Liver (tissue), 9 donors: ENCODE data around the gene MYO9B. TPM values are rescaled to one million over a fixed set of nuclear protein-coding genes. Genes with fewer than 3 reads are reported as not detected.

Source experiments
- DNase-seq: peaks from one replicate; pipeline ENCODE4 v3.0.0-alpha.2; 2017; ENCODE audit warnings: low spot score
- H3K27ac ChIP-seq, 2 donors: one replicate each; pipeline ENCODE4 v1.7.0; 2013; ENCODE audit warnings: inconsistent platforms in 2 of 2, low read length in 2 of 2, control low read depth in 1 of 2, low read depth in 1 of 2, mild to moderate bottlenecking in 1 of 2
- H3K27me3 ChIP-seq, 4 donors: one replicate each; pipeline versions ENCODE4 v1.6.1 to v1.7.0; 2013; ENCODE audit warnings: low read length in 3 of 4, inconsistent platforms in 1 of 4, mild to moderate bottlenecking in 1 of 4, moderate library complexity in 1 of 4; ENCODE audit not compliant: control insufficient read depth in 4 of 4, insufficient read depth in 4 of 4
- H3K36me3 ChIP-seq, 4 donors: one replicate each; pipeline versions ENCODE4 v1.6.1 to v1.7.0; 2013; ENCODE audit warnings: low read length in 3 of 4, mild to moderate bottlenecking in 3 of 4, low read depth in 1 of 4, moderate library complexity in 1 of 4; ENCODE audit not compliant: control insufficient read depth in 4 of 4, insufficient read depth in 3 of 4
- H3K4me1 ChIP-seq, 4 donors: one replicate each; pipeline versions ENCODE4 v1.6.1 to v1.7.0; 2013; ENCODE audit warnings: low read length in 3 of 4, mild to moderate bottlenecking in 3 of 4, moderate library complexity in 1 of 4; ENCODE audit not compliant: control insufficient read depth in 4 of 4, insufficient read depth in 4 of 4
- H3K4me3 ChIP-seq, 3 donors: one replicate each; pipeline versions ENCODE4 v1.6.1 to v1.7.0; 2013; ENCODE audit warnings: low read length in 3 of 3, control low read depth in 1 of 3, low read depth in 1 of 3, mild to moderate bottlenecking in 1 of 3
- H3K9ac ChIP-seq, 2 donors: one replicate each; pipeline ENCODE4 v1.7.0; 2013; ENCODE audit warnings: low read length in 2 of 2, mild to moderate bottlenecking in 2 of 2, moderate library complexity in 2 of 2, control low read depth in 1 of 2, low read depth in 1 of 2
- H3K9me3 ChIP-seq, 4 donors: one replicate each; pipeline versions ENCODE4 v1.6.1 to v1.7.0; 2013; ENCODE audit warnings: low read length in 3 of 4; ENCODE audit not compliant: control insufficient read depth in 4 of 4
- EGR1 ChIP-seq, 2 donors: IDR thresholded peaks; 2 replicates each; pipeline ENCODE4 v1.6.1; 2016 to 2018; ENCODE audit warnings: antibody characterized with exemption in 2 of 2, low read depth in 2 of 2
- FOXA1 ChIP-seq: IDR thresholded peaks from 2 replicates; pipeline ENCODE4 v1.6.1; 2016; ENCODE audit warnings: antibody characterized with exemption
- HNF4G ChIP-seq: IDR thresholded peaks from 2 replicates; pipeline ENCODE4 v1.6.1; 2016; ENCODE audit warnings: antibody characterized with exemption
- NR2F2 ChIP-seq: IDR thresholded peaks from 2 replicates; pipeline ENCODE4 v1.6.1; 2016; ENCODE audit warnings: antibody characterized with exemption
- RAD21 ChIP-seq, 2 donors: IDR thresholded peaks; 2 replicates each; pipeline ENCODE4 v1.6.1; 2016; ENCODE audit warnings: antibody characterized with exemption in 2 of 2, mild to moderate bottlenecking in 2 of 2
- RXRA ChIP-seq, 2 donors: IDR thresholded peaks; 2 replicates each; pipeline ENCODE4 v1.6.1; 2017 to 2018; ENCODE audit warnings: antibody characterized with exemption in 2 of 2, mild to moderate bottlenecking in 1 of 2
- SP1 ChIP-seq: IDR thresholded peaks from 2 replicates; pipeline ENCODE4 v1.6.1; 2018; ENCODE audit warnings: antibody characterized with exemption, mild to moderate bottlenecking
- TAF1 ChIP-seq: conservative IDR thresholded peaks from 2 replicates; pipeline ENCODE4 v1.6.1; 2016; ENCODE audit warnings: antibody characterized with exemption, mild to moderate bottlenecking
- YY1 ChIP-seq: IDR thresholded peaks from 2 replicates; pipeline ENCODE4 v1.6.1; 2016; ENCODE audit warnings: antibody characterized with exemption, mild to moderate bottlenecking
- WGBS: extraction: QIAGEN DNeasy Blood & Tissue Kit; methylation state at CpG from one replicate; pipeline ENCODE4 v1.1.7; 2013; 5-methylcytosine and 5-hydroxymethylcytosine counted together
- polyA plus RNA-seq, 2 donors: library from polyadenylated mRNA; stranded (reverse) in 1 of 2; unstranded in 1 of 2; fragments of 200-250 nt in 1 of 2; fragments of >200 nt in 1 of 2; fragmentation: Nextera tagmentation in 1 of 2; extraction: Ambion mirVana in 1 of 2; gene quantifications; one replicate each; pipeline versions ENCODE4 v1.2.1 to v1.2.3, GENCODE V29; 2013 to 2015
- total RNA-seq, 2 donors: library from RNA; depleted of rRNA; stranded (reverse); fragments of >200 nt; gene quantifications; one replicate each; pipeline ENCODE4 v1.2.3, GENCODE V29; 2014
- TF ChIP-seq, protein P1 (sequence below): IDR thresholded peaks from 2 replicates; pipeline ENCODE4 v1.6.1; 2016; ENCODE audit warnings: antibody characterized with exemption, mild to moderate bottlenecking
- TF ChIP-seq, protein P2 (sequence below): IDR thresholded peaks from 2 replicates; pipeline ENCODE4 v1.6.1; 2016; ENCODE audit warnings: antibody characterized with exemption
- TF ChIP-seq, protein P3 (sequence below): IDR thresholded peaks from 2 replicates; pipeline ENCODE4 v1.6.1; 2016; ENCODE audit warnings: antibody characterized with exemption
- TF ChIP-seq, protein P4 (sequence below): IDR thresholded peaks from 2 replicates; pipeline ENCODE4 v1.6.1; 2016; ENCODE audit warnings: antibody characterized with exemption
- donor health status: healthy.
- donor health status: healthy.
- donor health status: healthy.
- donor health status: healthy.
- donor health status: healthy.

Gene MYO9B
- total and polyA plus RNA-seq, 4 donors: 9.1 to 32.5 (median 21.0) TPM

DNA sequence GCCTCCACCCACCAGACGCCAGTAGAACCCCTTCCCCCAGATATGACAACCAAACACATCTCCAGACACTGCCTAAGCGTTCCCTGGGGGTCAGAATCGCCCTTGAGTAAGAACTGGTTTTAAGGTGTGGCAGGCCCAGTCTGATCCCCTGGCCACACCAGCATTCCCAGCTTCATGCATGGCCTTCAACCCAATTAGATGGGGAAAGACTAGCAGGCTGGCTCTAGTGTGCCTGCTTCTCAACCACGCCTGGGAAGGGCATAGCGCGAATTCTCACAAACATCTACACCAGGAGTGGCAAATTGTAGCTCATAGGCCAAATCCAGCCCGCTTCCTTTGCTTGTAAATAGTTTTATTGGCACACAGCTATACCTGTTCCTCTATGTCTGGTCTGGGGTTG lies 13.9 kb upstream of the MYO9B start:
- no peak for DNase-seq
- 89% methylated on average over 7 of the region's 7 CpGs for WGBS
- Histone ChIP-seq H3K9ac (no peak overlapping the region), H3K27me3 (no peaks in the 10 kb centered on the region), H3K4me3 (no peak overlapping the region), H3K36me3 (peaks cover 4 to 24% (median 11%) of the 10 kb centered on the region in 4 donors), H3K4me1 (no peaks in the 10 kb centered on the region), H3K9me3 (peaks cover 0 to 1% (median 0%) of the 10 kb centered on the region in 4 donors), H3K27ac (no peak overlapping the region)
- TF ChIP-seq FOXA1: no peak
- no peak for TF ChIP-seq RAD21 (IDR thresholded peaks at IDR 0.05)
- no peak for TF ChIP-seq TAF1
- TF ChIP-seq RXRA (IDR thresholded peaks at IDR 0.05): no peak
- TF ChIP-seq, protein P1, sequence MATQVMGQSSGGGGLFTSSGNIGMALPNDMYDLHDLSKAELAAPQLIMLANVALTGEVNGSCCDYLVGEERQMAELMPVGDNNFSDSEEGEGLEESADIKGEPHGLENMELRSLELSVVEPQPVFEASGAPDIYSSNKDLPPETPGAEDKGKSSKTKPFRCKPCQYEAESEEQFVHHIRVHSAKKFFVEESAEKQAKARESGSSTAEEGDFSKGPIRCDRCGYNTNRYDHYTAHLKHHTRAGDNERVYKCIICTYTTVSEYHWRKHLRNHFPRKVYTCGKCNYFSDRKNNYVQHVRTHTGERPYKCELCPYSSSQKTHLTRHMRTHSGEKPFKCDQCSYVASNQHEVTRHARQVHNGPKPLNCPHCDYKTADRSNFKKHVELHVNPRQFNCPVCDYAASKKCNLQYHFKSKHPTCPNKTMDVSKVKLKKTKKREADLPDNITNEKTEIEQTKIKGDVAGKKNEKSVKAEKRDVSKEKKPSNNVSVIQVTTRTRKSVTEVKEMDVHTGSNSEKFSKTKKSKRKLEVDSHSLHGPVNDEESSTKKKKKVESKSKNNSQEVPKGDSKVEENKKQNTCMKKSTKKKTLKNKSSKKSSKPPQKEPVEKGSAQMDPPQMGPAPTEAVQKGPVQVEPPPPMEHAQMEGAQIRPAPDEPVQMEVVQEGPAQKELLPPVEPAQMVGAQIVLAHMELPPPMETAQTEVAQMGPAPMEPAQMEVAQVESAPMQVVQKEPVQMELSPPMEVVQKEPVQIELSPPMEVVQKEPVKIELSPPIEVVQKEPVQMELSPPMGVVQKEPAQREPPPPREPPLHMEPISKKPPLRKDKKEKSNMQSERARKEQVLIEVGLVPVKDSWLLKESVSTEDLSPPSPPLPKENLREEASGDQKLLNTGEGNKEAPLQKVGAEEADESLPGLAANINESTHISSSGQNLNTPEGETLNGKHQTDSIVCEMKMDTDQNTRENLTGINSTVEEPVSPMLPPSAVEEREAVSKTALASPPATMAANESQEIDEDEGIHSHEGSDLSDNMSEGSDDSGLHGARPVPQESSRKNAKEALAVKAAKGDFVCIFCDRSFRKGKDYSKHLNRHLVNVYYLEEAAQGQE: no peak
- no peak for TF ChIP-seq HNF4G
- no peak for TF ChIP-seq YY1

DNA sequence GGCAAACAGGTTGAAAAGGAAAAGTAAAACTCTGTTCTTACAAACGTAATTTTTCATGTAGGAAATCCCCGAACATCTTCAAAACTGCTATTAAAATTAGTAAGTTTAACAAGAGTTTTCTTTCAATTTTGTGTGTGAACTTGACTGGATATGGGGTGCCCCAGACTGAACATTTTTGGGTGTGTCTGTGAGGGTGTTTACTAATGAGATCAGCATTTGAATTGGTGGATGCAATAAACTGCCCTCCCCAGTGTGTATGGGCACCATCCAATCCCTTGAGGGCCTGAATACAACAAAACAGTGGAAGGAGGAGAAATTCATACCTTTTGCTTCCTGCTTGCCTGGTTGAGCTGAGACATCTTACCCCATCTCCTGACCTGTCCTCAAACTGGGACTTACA lies 12.1 kb upstream of the MYO9B start:
- no peaks in the 10 kb centered on the region for H3K27me3 ChIP-seq
- no peak overlapping the region for H3K9ac ChIP-seq
- no peak overlapping the region for H3K4me3 ChIP-seq
- TF ChIP-seq, protein P1: no peak
- no peak for DNase-seq
- peaks cover 0 to 3% (median 1%) of the 10 kb centered on the region in 4 donors for H3K4me1 ChIP-seq
- H3K27ac ChIP-seq: no peak overlapping the region
- WGBS: 89% methylated on average over 2 of the region's 2 CpGs
- H3K36me3 ChIP-seq: peaks cover under 1 to 15% (median 6%) of the 10 kb centered on the region in 4 donors
- H3K9me3 ChIP-seq: peaks cover 0 to 1% (median 0%) of the 10 kb centered on the region in 4 donors

DNA sequence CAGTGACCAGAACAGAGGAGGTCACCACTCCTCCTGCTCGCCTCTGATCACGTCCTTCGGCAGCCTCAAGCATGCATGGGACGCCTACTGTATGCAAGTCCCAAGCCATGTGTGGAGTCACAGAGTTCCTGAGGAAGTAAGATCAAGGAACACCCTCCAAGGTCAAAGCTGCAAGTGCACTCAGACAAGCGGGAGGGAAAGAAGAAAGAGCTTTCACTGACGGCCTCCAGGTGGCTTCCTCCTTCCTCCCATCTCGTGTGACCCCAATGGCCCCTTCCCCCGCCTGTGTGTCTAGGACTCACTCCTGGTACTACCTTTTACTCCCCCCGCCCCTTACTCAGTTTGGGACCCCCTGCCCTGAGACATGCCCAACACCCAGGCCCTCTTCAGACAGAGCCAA lies 6.4 kb upstream of the MYO9B start:
- H3K36me3 ChIP-seq: peaks cover 0 to 7% (median 3%) of the 10 kb centered on the region in 4 donors
- no peak overlapping the region for H3K4me3 ChIP-seq
- no peak for DNase-seq
- WGBS: 85% methylated on average over 9 of the region's 9 CpGs
- peaks cover 2 to 9% (median 7%) of the 10 kb centered on the region in 4 donors for H3K4me1 ChIP-seq
- no peak overlapping the region for H3K27ac ChIP-seq
- no peak overlapping the region for H3K9ac ChIP-seq
- no peaks in the 10 kb centered on the region for H3K27me3 ChIP-seq
- TF ChIP-seq, protein P2, sequence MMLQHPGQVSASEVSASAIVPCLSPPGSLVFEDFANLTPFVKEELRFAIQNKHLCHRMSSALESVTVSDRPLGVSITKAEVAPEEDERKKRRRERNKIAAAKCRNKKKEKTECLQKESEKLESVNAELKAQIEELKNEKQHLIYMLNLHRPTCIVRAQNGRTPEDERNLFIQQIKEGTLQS: no peak
- TF ChIP-seq YY1 (no peak), SP1 (no peak), FOXA1 (no peak), RXRA (IDR thresholded peaks at IDR 0.05) (no peak), NR2F2 (no peak), HNF4G (no peak), EGR1 (IDR thresholded peaks at IDR 0.05; ENCODE audit: low read depth in 2 of 2) (no peak)
- TF ChIP-seq, protein P3, sequence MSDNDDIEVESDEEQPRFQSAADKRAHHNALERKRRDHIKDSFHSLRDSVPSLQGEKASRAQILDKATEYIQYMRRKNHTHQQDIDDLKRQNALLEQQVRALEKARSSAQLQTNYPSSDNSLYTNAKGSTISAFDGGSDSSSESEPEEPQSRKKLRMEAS: no peak
- TF ChIP-seq, protein P4, sequence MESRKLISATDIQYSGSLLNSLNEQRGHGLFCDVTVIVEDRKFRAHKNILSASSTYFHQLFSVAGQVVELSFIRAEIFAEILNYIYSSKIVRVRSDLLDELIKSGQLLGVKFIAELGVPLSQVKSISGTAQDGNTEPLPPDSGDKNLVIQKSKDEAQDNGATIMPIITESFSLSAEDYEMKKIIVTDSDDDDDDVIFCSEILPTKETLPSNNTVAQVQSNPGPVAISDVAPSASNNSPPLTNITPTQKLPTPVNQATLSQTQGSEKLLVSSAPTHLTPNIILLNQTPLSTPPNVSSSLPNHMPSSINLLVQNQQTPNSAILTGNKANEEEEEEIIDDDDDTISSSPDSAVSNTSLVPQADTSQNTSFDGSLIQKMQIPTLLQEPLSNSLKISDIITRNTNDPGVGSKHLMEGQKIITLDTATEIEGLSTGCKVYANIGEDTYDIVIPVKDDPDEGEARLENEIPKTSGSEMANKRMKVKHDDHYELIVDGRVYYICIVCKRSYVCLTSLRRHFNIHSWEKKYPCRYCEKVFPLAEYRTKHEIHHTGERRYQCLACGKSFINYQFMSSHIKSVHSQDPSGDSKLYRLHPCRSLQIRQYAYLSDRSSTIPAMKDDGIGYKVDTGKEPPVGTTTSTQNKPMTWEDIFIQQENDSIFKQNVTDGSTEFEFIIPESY: no peak
- H3K9me3 ChIP-seq: no peaks in the 10 kb centered on the region
